CD4-positive, alpha-beta T cell (primary cell): ENCODE data around the gene OPRD1. TPM values are rescaled to one million over a fixed set of nuclear protein-coding genes. Genes with fewer than 3 reads are reported as not detected.

Experiments
- ATAC-seq: fragments of 200-7000 bp; cut with Tn5 transposase; one replicate; pipeline ENCODE4 v1.10.0; 2022; ENCODE audit warnings: mild to moderate bottlenecking; ENCODE audit not compliant: poor library complexity
- CTCF ChIA-PET: fragments of 350-600 bp; sonication (Branson Sonifier 250); formaldehyde crosslinking; loops from one replicate; lab custom pipeline; 2021; ENCODE audit warnings: antibody characterized with exemption, inconsistent platforms; lab: Charles Lee
- POLR2A ChIA-PET: fragments of 350-600 bp; sonication (Branson Sonifier 250); formaldehyde crosslinking; loops from one replicate; lab custom pipeline; 2021; ENCODE audit warnings: antibody characterized with exemption, inconsistent platforms; lab: Charles Lee
- DNase-seq, 14 experiments: peaks; one replicate each; pipeline ENCODE4 v3.0.0-alpha.2; 2013 to 2020; ENCODE audit warnings: mixed read lengths in 2 of 14
- H3K27ac ChIP-seq, 2 donors: one replicate each; pipeline versions ENCODE4 v1.5.1 to v1.7.0; 2013; ENCODE audit warnings: low read length in 2 of 2, low read depth in 1 of 2, mild to moderate bottlenecking in 1 of 2
- H3K27me3 ChIP-seq, 2 experiments: 1 replicate in 1 of 2; 2 replicates in 1 of 2; pipeline versions ENCODE4 v1.6.1 to v1.7.0; 2013; ENCODE audit warnings: low read length in 2 of 2, control low read depth in 1 of 2, mild to moderate bottlenecking in 1 of 2, moderate library complexity in 1 of 2; ENCODE audit not compliant: insufficient read depth in 2 of 2, control insufficient read depth in 1 of 2
- H3K36me3 ChIP-seq: one replicate; pipeline ENCODE4 v1.6.1; 2013; ENCODE audit warnings: low read length, control low read depth; ENCODE audit not compliant: insufficient read depth
- H3K4me1 ChIP-seq: one replicate; pipeline ENCODE4 v1.6.1; 2013; ENCODE audit warnings: low read length, control low read depth; ENCODE audit not compliant: insufficient read depth
- H3K4me3 ChIP-seq: one replicate; pipeline ENCODE4 v1.5.1; 2013; ENCODE audit warnings: mild to moderate bottlenecking, low read length, moderate library complexity
- H3K9me3 ChIP-seq, 2 experiments: 1 replicate in 1 of 2; 2 replicates in 1 of 2; pipeline versions ENCODE4 v1.6.1 to v1.7.0; 2013; ENCODE audit warnings: low read length in 2 of 2, mild to moderate bottlenecking in 2 of 2, control low read depth in 1 of 2, moderate library complexity in 1 of 2; ENCODE audit not compliant: control insufficient read depth in 1 of 2, insufficient read depth in 1 of 2
- H3K27ac Mint-ChIP-seq: one replicate; pipeline ENCODE4 v1.8.0; 2020; ENCODE audit warnings: mixed read lengths
- H3K27me3 Mint-ChIP-seq: one replicate; pipeline ENCODE4 v1.8.0; 2021; ENCODE audit warnings: mixed read lengths
- H3K36me3 Mint-ChIP-seq: one replicate; pipeline ENCODE4 v1.8.0; 2021; ENCODE audit warnings: low read depth, mixed read lengths
- H3K4me1 Mint-ChIP-seq: one replicate; pipeline ENCODE4 v1.8.0; 2021; ENCODE audit warnings: low read depth, mixed read lengths
- H3K4me3 Mint-ChIP-seq: one replicate; pipeline ENCODE4 v1.8.0; 2020; ENCODE audit warnings: mild to moderate bottlenecking, mixed read lengths
- H3K9me3 Mint-ChIP-seq: one replicate; pipeline ENCODE4 v1.8.0; 2020; ENCODE audit warnings: mixed read lengths
- intact Hi-C, 2 experiments: fragments of 100-400 bp; cut with DNase I in 1 of 2; cut with micrococcal nuclease in 1 of 2; formaldehyde crosslinking; loops; one replicate each; pipeline versions ENCODE4 v1.15.1 to v1.9.0; 2023 to 2025; cut with DNase I, micrococcal nuclease
- total RNA-seq, 174 experiments: library from RNA in 2 of 174; stranded (reverse) in 2 of 174; gene quantifications; one replicate each; pipeline ENCODE4 v1.2.3 and lab custom pipeline; 2021 to 2026
- TF ChIP-seq, protein P1 (sequence below): fragments of 200-600 bp; IDR thresholded peaks from one replicate; pipeline ENCODE4 v1.8.0; 2022; ENCODE audit warnings: antibody characterized with exemption, mild to moderate bottlenecking

Gene OPRD1
- total RNA-seq, 2 experiments from 2014 or later, result not detected

DNA sequence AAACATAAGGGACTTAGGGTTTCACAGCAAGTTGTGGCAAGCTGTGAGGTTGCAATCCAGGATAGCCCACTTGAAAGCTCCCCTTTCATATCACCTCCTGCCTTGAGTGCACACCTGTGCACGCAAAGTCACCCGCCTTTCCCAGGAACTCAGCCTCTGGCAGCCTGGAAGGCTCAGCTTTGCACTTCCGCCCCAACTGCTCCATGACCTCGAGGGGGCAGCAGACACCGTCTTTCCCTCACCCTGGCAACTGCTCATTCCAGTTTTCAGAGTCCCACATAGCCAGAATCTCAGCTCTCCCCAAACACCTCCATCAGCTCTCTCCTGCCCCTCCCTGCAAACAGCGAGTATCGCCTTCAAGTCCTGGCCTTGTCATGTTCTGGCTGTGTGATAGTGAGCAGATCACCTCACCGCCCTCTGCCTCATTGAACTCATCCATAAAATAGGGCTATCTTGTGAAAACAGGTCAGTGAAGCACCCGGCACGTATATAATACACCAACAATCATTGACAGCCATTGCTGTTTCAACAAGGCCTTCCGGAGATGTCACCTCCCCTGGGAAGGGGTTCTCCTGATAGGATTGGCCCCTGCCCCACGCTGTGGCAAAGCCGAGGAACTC, 70.1 kb downstream of the OPRD1 start:
- H3K27ac ChIP-seq, result no peak overlapping the region
- Mint-ChIP-seq H3K27ac (peak overlapping the region; percentile 6), H3K4me3 (peak overlapping the region; percentile 3), H3K27me3 (peaks cover 5% of the 10 kb centered on the region), H3K36me3 (peaks cover 5% of the 10 kb centered on the region), H3K4me1 (peaks cover 44% of the 10 kb centered on the region), H3K9me3 (no peaks in the 10 kb centered on the region)
- intact Hi-C loops, result loop anchor here (1.0 to 5.0 kb wide), 6 partner anchors 101 to 321 kb away; partner anchors contain the start of gene SRSF4 (in 1 of the 2)
- peak; percentile 59 to 89 (median 74) for DNase-seq
- H3K36me3 ChIP-seq, result no peaks in the 10 kb centered on the region
- no peaks in the 10 kb centered on the region for H3K27me3 ChIP-seq
- no peak overlapping the region for H3K4me3 ChIP-seq
- ChIA-PET POLR2A (interaction anchor here (0.7 to 1.2 kb wide), 8 partner anchors 32 to 320 kb away, joined by 3 to 6 read pairs (median 5); partner anchors contain the start of genes EPB41 and SRSF4), CTCF (interaction anchor here (0.5 to 2.4 kb wide), 34 partner anchors 9 to 522 kb away, joined by 3 to 113 read pairs (median 4); partner anchors contain the start of genes EPB41 and SRSF4)
- H3K4me1 ChIP-seq, result peaks cover 47% of the 10 kb centered on the region
- TF ChIP-seq, protein P1, sequence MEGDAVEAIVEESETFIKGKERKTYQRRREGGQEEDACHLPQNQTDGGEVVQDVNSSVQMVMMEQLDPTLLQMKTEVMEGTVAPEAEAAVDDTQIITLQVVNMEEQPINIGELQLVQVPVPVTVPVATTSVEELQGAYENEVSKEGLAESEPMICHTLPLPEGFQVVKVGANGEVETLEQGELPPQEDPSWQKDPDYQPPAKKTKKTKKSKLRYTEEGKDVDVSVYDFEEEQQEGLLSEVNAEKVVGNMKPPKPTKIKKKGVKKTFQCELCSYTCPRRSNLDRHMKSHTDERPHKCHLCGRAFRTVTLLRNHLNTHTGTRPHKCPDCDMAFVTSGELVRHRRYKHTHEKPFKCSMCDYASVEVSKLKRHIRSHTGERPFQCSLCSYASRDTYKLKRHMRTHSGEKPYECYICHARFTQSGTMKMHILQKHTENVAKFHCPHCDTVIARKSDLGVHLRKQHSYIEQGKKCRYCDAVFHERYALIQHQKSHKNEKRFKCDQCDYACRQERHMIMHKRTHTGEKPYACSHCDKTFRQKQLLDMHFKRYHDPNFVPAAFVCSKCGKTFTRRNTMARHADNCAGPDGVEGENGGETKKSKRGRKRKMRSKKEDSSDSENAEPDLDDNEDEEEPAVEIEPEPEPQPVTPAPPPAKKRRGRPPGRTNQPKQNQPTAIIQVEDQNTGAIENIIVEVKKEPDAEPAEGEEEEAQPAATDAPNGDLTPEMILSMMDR, result peak; percentile 95
- H3K9me3 ChIP-seq, result no peaks in the 10 kb centered on the region
- ATAC-seq, result no peak

DNA sequence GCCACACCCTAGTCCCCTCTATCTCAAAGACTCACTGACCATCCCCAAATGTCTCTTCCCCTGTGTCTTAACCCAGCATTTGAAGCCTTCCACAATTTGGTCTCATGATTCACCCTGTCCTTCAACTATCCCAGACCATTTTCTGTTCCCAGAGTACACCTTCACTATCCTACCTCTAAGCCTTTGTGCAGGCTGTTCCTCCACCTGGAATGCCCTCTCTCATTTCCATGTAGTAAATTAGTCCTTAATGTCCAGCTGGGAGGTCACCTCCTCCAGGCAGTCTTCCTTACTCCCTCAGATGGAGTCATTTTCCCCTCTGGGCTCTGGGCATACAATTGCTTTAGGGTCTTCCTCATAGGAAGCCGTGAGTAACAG, 71.3 kb downstream of the OPRD1 start:
- Mint-ChIP-seq H3K27me3 (peaks cover 5% of the 10 kb centered on the region), H3K27ac (peak overlapping the region; percentile 9), H3K4me1 (peaks cover 48% of the 10 kb centered on the region), H3K36me3 (peaks cover 8% of the 10 kb centered on the region), H3K4me3 (no peak overlapping the region), H3K9me3 (no peaks in the 10 kb centered on the region)
- DNase-seq, result no peak
- CTCF ChIA-PET, result interaction anchor here (2.3 kb wide), 1 partner anchor 151 kb away, joined by 12 read pairs; no protein-coding TSS in a partner anchor
- Histone ChIP-seq H3K4me3 (no peak overlapping the region), H3K27ac (no peak overlapping the region), H3K4me1 (peaks cover 54% of the 10 kb centered on the region), H3K9me3 (no peaks in the 10 kb centered on the region), H3K27me3 (no peaks in the 10 kb centered on the region), H3K36me3 (no peaks in the 10 kb centered on the region)
- POLR2A ChIA-PET, result no interaction called here
- intact Hi-C loops, result loop anchor here in 1 of 2 experiments (1.0 to 5.0 kb wide), 4 partner anchors 32 to 299 kb away; partner anchors contain the start of gene SRSF4
- TF ChIP-seq, protein P1, result no peak
- ATAC-seq, result no peak

DNA sequence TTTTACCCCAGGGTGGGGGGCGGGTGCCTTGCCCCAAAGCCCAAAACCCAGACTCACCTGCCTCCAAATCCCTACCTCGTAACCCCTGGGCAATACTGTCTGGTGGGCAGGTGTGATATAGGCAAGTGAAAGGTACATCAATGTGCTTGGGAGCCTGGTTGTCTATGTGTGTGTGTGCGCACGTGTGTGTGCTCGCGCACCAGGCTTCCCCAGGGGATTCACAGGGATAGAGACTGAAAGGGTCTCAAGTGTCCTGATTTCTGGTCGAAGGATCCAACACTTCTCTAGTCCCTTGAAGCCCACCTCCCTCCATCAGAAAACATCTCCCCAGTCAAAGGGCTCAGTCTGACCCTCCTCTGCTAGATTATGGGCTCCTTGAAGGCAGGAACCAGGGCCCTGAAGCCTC, 73.5 kb downstream of the OPRD1 start:
- peak overlapping the region; percentile 95 for H3K4me3 Mint-ChIP-seq
- ChIA-PET POLR2A (interaction anchor here (0.9 to 3.3 kb wide), 14 partner anchors 29 to 380 kb away, joined by 3 to 30 read pairs (median 4); partner anchors contain the start of genes EPB41, RCC1 and SRSF4), CTCF (interaction anchor here (0.6 to 2.3 kb wide), 6 partner anchors 8 to 200 kb away, joined by 3 to 12 read pairs (median 6); partner anchors contain the start of gene EPB41)
- H3K36me3 Mint-ChIP-seq, result peaks cover 8% of the 10 kb centered on the region
- peaks cover 5% of the 10 kb centered on the region for H3K27me3 Mint-ChIP-seq
- no peak for ATAC-seq
- H3K9me3 ChIP-seq, result no peaks in the 10 kb centered on the region
- peak overlapping the region; percentile 57 to 76 for H3K27ac ChIP-seq
- H3K4me1 Mint-ChIP-seq, result peaks cover 54% of the 10 kb centered on the region
- no peaks in the 10 kb centered on the region for H3K9me3 Mint-ChIP-seq
- TF ChIP-seq, protein P1, result no peak
- H3K4me3 ChIP-seq, result no peak overlapping the region
- H3K27me3 ChIP-seq, result no peaks in the 10 kb centered on the region
- peak in 1 of 14 experiments; percentile 44 for DNase-seq
- H3K4me1 ChIP-seq, result peaks cover 67% of the 10 kb centered on the region
- no peaks in the 10 kb centered on the region for H3K36me3 ChIP-seq
- intact Hi-C loops, result loop anchor here (2.0 to 5.0 kb wide), 2 partner anchors 41 to 42 kb away; no protein-coding TSS in a partner anchor
- H3K27ac Mint-ChIP-seq, result peak overlapping the region; percentile 84
